ENCODE measurements around the gene NETO2. TPM values are rescaled to one million over a fixed set of nuclear protein-coding genes. Genes with fewer than 3 reads are reported as not detected.

Gene NETO2
- total RNA-seq, 1 experiment from 2014 or later, result 54.4 TPM

- POLR2A ChIA-PET (ENCODE audit: unreplicated experiment), result no interaction called here
- no peak for DNase-seq
- intact Hi-C loops (cut with micrococcal nuclease; ENCODE audit: unreplicated experiment), result no loop called here
Observed at GRCh38 chr16:47063011-47063724, 80.6 kb downstream of the NETO2 start.

GRCh38 chr16:47061204-47061603 is 82.5 kb downstream of the NETO2 start:
- POLR2A ChIA-PET (ENCODE audit: unreplicated experiment), result no interaction called here
- Histone ChIP-seq H3K36me3 (ENCODE audit: low read depth) (no peaks in the 10 kb centered on the region), H3K4me2 (no peak overlapping the region), H3F3A (ENCODE audit: insufficient read depth, low read depth) (no peaks in the 10 kb centered on the region), H2AFZ (no peak overlapping the region), H3K9me3 (ENCODE audit: insufficient read depth, low read depth) (no peaks in the 10 kb centered on the region), H3K27ac (no peak overlapping the region), H3K4me3 (no peak overlapping the region), H3K79me2 (ENCODE audit: low read depth) (no peaks in the 10 kb centered on the region), H4K20me1 (ENCODE audit: insufficient read depth) (no peaks in the 10 kb centered on the region), H3K4me1 (replicated peaks; ENCODE audit: insufficient read depth) (no peaks in the 10 kb centered on the region), H3K27me3 (ENCODE audit: insufficient read depth, low read depth) (no peaks in the 10 kb centered on the region), H3K9me2 (ENCODE audit: insufficient read depth) (no peaks in the 10 kb centered on the region)
- DNase-seq, result no peak
- intact Hi-C loops (cut with micrococcal nuclease; ENCODE audit: unreplicated experiment), result no loop called here
- no TSS peak for BruUV-seq (replicated peaks)
- CTCF ChIA-PET, result no interaction called here
- no peak for TF ChIP-seq EZH2 (IDR thresholded peaks at IDR 0.05; ENCODE audit: low read depth)
- TF ChIP-seq, protein P1, sequence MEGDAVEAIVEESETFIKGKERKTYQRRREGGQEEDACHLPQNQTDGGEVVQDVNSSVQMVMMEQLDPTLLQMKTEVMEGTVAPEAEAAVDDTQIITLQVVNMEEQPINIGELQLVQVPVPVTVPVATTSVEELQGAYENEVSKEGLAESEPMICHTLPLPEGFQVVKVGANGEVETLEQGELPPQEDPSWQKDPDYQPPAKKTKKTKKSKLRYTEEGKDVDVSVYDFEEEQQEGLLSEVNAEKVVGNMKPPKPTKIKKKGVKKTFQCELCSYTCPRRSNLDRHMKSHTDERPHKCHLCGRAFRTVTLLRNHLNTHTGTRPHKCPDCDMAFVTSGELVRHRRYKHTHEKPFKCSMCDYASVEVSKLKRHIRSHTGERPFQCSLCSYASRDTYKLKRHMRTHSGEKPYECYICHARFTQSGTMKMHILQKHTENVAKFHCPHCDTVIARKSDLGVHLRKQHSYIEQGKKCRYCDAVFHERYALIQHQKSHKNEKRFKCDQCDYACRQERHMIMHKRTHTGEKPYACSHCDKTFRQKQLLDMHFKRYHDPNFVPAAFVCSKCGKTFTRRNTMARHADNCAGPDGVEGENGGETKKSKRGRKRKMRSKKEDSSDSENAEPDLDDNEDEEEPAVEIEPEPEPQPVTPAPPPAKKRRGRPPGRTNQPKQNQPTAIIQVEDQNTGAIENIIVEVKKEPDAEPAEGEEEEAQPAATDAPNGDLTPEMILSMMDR (conservative IDR thresholded peaks at IDR 0.05), result no peak

More at GRCh38 chr16:47063011-47063724, 80.6 kb downstream of the NETO2 start:
- H3K36me3 ChIP-seq (ENCODE audit: low read depth), result no peaks in the 10 kb centered on the region
- TF ChIP-seq, protein P1 (conservative IDR thresholded peaks at IDR 0.05), result no peak
- no peak for TF ChIP-seq EZH2 (IDR thresholded peaks at IDR 0.05; ENCODE audit: low read depth)
- CTCF ChIA-PET, result no interaction called here
- H3K4me2 ChIP-seq, result no peak overlapping the region
- H4K20me1 ChIP-seq (ENCODE audit: insufficient read depth), result no peaks in the 10 kb centered on the region
- H3K9me3 ChIP-seq (ENCODE audit: insufficient read depth, low read depth), result no peaks in the 10 kb centered on the region
- H3K4me1 ChIP-seq (replicated peaks; ENCODE audit: insufficient read depth), result no peaks in the 10 kb centered on the region
- H3K4me3 ChIP-seq, result no peak overlapping the region
- no peaks in the 10 kb centered on the region for H3K79me2 ChIP-seq (ENCODE audit: low read depth)
- H3K27me3 ChIP-seq (ENCODE audit: insufficient read depth, low read depth), result no peaks in the 10 kb centered on the region
- H3K9me2 ChIP-seq (ENCODE audit: insufficient read depth), result no peaks in the 10 kb centered on the region
- no peak overlapping the region for H3K27ac ChIP-seq
- no peak overlapping the region for H2AFZ ChIP-seq
- BruUV-seq (replicated peaks), result no TSS peak
- no peaks in the 10 kb centered on the region for H3F3A ChIP-seq (ENCODE audit: insufficient read depth, low read depth)

- ChIA-PET CTCF (no interaction called here), POLR2A (ENCODE audit: unreplicated experiment) (no interaction called here)
- intact Hi-C loops (cut with micrococcal nuclease; ENCODE audit: unreplicated experiment), result no loop called here
- no TSS peak for BruUV-seq (replicated peaks)
- Histone ChIP-seq H4K20me1 (ENCODE audit: insufficient read depth) (no peaks in the 10 kb centered on the region), H3K9me3 (ENCODE audit: insufficient read depth, low read depth) (no peaks in the 10 kb centered on the region), H3F3A (ENCODE audit: insufficient read depth, low read depth) (no peaks in the 10 kb centered on the region), H3K4me1 (replicated peaks; ENCODE audit: insufficient read depth) (no peaks in the 10 kb centered on the region), H3K27me3 (ENCODE audit: insufficient read depth, low read depth) (peaks cover 4% of the 10 kb centered on the region; the same call in 1 of the 2 replicates), H3K4me2 (no peak overlapping the region), H2AFZ (no peak overlapping the region), H3K36me3 (ENCODE audit: low read depth) (no peaks in the 10 kb centered on the region), H3K27ac (no peak overlapping the region), H3K4me3 (no peak overlapping the region), H3K79me2 (ENCODE audit: low read depth) (no peaks in the 10 kb centered on the region), H3K9me2 (ENCODE audit: insufficient read depth) (no peaks in the 10 kb centered on the region)
- TF ChIP-seq, protein P1 (conservative IDR thresholded peaks at IDR 0.05), result no peak
- no peak for TF ChIP-seq EZH2 (IDR thresholded peaks at IDR 0.05; ENCODE audit: low read depth)
- DNase-seq, result no peak
Observed at GRCh38 chr16:47060596-47060995, 83.1 kb downstream of the NETO2 start.

All from PC-9 (cell line).